ENCODE measurements around the gene NEDD8. TPM values are rescaled to one million over a fixed set of nuclear protein-coding genes. Genes with fewer than 3 reads are reported as not detected.

Gene NEDD8
- total RNA-seq, 4 donors from 2014 or later, result 54.7 to 137 (median 104) TPM

DNA sequence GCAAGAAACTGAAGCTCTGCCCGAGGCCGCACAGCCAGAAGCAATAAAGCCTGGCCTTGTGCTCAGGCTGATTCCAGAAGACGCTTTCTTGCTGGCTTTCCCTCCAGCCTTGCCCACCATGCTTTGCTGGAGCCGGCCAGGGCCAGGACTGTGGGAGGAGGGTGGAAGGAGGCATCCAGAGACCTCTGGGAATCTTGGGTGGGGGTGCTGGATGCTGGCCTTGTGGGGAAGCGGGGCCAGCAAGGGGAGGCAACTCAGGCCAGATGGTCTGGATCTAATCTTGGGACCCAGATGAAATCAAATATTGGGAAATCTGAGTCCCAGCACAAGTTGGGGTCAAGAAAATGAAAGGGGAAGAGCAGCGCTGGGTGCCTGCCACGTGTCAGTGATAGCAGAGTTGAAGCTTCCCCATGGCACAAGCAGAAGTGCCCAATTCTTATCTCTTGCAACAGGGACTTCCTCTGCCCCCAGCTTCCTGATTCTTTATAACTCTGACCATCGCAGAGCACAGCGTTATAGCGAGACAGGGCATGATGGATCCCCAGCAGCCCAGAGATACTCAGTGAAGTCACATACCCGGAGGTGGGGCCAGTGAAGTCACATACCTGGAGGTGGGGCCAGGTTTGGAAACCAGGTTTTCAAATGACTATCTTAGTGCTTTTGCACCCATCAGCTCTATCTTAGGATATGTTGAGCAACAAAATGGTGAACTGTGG is 45.6 kb upstream of the NEDD8 start:
- TF ChIP-seq POLR2A (IDR thresholded peaks at IDR 0.05), result no peak
- 67% methylated on average over 11 of the region's 11 CpGs for WGBS
- Histone ChIP-seq H3K4me1 (peaks cover 63% of the 10 kb centered on the region), H3K27ac (peak overlapping the region; percentile 31), H3K9me3 (no peaks in the 10 kb centered on the region), H3K36me3 (no peaks in the 10 kb centered on the region), H3K27me3 (no peaks in the 10 kb centered on the region), H3K4me3 (no peak overlapping the region)
- no peak for DNase-seq (ENCODE audit: low spot score in 2 of 2)

DNA sequence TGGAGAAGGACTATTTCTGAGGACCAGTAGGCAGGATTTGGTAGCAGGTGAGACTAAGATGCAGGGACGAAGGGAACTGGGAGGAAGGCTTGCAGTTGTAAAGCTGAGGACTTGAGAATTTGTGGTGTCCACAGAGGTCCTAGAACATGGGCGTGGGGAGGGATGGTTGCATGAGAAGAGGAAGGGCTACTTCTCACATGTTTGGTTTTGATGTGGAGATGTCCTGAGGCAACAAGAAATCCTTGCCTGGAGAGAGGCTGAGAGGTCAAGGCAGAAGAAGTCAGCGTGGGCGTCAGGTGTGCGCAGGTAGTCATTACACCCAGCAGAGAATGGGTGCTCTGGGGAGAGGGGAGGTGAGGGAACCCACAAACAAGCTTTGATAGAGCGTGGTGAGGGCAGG is 44.9 kb upstream of the NEDD8 start:
- Histone ChIP-seq H3K27me3 (no peaks in the 10 kb centered on the region), H3K4me1 (peaks cover 70% of the 10 kb centered on the region), H3K4me3 (no peak overlapping the region), H3K27ac (no peak overlapping the region), H3K9me3 (no peaks in the 10 kb centered on the region), H3K36me3 (no peaks in the 10 kb centered on the region)
- no peak for TF ChIP-seq POLR2A (IDR thresholded peaks at IDR 0.05)
- TF ChIP-seq POLR2AphosphoS5 (IDR thresholded peaks at IDR 0.05), result no peak
- TF ChIP-seq, protein P1, sequence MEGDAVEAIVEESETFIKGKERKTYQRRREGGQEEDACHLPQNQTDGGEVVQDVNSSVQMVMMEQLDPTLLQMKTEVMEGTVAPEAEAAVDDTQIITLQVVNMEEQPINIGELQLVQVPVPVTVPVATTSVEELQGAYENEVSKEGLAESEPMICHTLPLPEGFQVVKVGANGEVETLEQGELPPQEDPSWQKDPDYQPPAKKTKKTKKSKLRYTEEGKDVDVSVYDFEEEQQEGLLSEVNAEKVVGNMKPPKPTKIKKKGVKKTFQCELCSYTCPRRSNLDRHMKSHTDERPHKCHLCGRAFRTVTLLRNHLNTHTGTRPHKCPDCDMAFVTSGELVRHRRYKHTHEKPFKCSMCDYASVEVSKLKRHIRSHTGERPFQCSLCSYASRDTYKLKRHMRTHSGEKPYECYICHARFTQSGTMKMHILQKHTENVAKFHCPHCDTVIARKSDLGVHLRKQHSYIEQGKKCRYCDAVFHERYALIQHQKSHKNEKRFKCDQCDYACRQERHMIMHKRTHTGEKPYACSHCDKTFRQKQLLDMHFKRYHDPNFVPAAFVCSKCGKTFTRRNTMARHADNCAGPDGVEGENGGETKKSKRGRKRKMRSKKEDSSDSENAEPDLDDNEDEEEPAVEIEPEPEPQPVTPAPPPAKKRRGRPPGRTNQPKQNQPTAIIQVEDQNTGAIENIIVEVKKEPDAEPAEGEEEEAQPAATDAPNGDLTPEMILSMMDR (IDR thresholded peaks at IDR 0.05), result no peak
- TF ChIP-seq EP300 (IDR thresholded peaks at IDR 0.05), result no peak
- WGBS, result 85% methylated on average over 6 of the region's 6 CpGs
- DNase-seq (ENCODE audit: low spot score in 2 of 2), result no peak

DNA sequence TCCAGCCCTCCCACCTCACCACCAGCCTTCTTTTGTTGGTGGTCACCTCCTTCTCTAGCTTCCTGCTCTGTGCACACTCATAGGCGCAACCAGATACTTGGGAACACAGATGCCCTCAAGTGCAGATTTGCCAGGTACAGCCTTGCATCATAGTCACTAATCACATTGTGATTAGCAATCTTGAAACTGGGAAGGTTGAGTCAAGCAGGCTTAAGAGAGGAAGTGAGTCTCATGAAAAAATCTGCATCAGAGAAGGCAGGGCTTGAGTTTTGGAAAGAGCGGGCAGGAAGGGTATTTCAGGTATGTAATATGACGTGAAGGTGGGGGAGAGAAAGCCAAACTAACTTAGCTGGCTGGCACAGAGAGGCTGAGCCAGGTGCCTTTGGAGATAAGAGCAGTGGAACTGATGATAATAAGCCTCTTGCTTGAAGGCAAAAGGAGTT is 42.0 kb upstream of the NEDD8 start:
- Histone ChIP-seq H3K9me3 (no peaks in the 10 kb centered on the region), H3K36me3 (peaks cover 6% of the 10 kb centered on the region), H3K4me1 (peaks cover 60% of the 10 kb centered on the region), H3K4me3 (no peak overlapping the region), H3K27ac (peak overlapping the region; percentile 68), H3K27me3 (no peaks in the 10 kb centered on the region)
- DNase-seq (ENCODE audit: low spot score in 2 of 2), result no peak
- WGBS, result 49% methylated on average over 3 of the region's 3 CpGs
- peak in 1 of 3 donors; percentile 56 for TF ChIP-seq POLR2AphosphoS5 (IDR thresholded peaks at IDR 0.05)
- no peak for TF ChIP-seq EP300 (IDR thresholded peaks at IDR 0.05)

DNA sequence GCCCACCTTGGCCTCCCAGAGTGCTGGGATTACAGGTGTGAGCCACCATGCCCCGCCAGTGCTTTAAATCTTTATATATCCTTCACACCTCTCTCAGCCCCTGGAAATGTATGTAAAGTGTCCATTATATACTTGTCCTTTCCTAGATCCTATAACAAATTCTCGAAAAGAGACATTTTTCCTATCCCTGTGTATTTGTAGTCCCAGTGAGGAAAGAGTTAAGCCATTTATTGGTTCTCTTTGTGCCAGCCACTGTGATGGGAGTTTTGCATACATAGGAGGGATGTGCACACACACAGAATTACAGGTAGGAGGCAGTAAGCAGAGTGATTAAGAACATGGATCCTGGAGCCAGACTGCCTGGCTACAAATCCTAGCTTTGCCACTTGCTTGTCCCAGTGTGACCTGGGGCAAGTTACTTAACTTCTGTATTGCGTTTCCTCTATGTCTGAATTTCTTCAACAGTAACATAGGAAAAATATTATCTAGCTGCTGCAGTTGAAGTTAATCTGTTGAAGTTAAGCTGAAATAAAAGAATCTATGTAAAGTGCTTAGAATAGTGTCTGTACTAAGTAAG is 41.3 kb upstream of the NEDD8 start:
- Histone ChIP-seq H3K4me3 (no peak overlapping the region), H3K27me3 (no peaks in the 10 kb centered on the region), H3K9me3 (no peaks in the 10 kb centered on the region), H3K36me3 (peaks cover 12% of the 10 kb centered on the region), H3K27ac (peak overlapping the region; percentile 68), H3K4me1 (peaks cover 54% of the 10 kb centered on the region)
- TF ChIP-seq POLR2AphosphoS5 (IDR thresholded peaks at IDR 0.05), result no peak
- TF ChIP-seq POLR2A (IDR thresholded peaks at IDR 0.05), result no peak
- no peak for TF ChIP-seq EP300 (IDR thresholded peaks at IDR 0.05)
- TF ChIP-seq, protein P1 (IDR thresholded peaks at IDR 0.05), result no peak
- no peak for DNase-seq (ENCODE audit: low spot score in 2 of 2)
- WGBS, result 44% methylated on average over 3 of the region's 3 CpGs

DNA sequence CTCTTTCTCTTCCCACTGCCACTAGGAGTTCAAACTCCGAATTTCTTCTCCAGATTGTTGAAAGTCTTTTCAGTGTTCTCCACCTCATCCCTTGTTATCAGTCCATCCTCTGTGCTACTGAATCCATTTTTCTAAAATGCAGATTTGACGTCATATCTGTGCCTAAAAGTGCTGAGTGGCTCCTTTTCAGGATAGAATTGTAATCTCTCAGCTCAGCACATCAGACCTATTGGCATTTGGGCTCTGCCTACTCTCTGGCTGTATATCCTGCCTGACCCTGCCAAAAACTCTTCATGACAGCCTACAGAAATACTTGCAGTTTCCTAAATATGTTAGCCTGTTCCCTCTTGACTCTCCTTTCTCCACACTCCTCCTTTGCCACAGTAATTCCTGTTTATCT is 40.3 kb upstream of the NEDD8 start:
- no peak for TF ChIP-seq POLR2AphosphoS5 (IDR thresholded peaks at IDR 0.05)
- TF ChIP-seq POLR2A (IDR thresholded peaks at IDR 0.05), result no peak
- TF ChIP-seq, protein P1 (IDR thresholded peaks at IDR 0.05), result no peak
- no peak for TF ChIP-seq EP300 (IDR thresholded peaks at IDR 0.05)
- Histone ChIP-seq H3K27me3 (no peaks in the 10 kb centered on the region), H3K4me1 (peaks cover 44% of the 10 kb centered on the region), H3K27ac (peak overlapping the region; percentile 18), H3K9me3 (no peaks in the 10 kb centered on the region), H3K36me3 (peaks cover 23% of the 10 kb centered on the region), H3K4me3 (no peak overlapping the region)
- WGBS, result 68% methylated on average over 2 of the region's 2 CpGs
- DNase-seq (ENCODE audit: low spot score in 2 of 2), result no peak

DNA sequence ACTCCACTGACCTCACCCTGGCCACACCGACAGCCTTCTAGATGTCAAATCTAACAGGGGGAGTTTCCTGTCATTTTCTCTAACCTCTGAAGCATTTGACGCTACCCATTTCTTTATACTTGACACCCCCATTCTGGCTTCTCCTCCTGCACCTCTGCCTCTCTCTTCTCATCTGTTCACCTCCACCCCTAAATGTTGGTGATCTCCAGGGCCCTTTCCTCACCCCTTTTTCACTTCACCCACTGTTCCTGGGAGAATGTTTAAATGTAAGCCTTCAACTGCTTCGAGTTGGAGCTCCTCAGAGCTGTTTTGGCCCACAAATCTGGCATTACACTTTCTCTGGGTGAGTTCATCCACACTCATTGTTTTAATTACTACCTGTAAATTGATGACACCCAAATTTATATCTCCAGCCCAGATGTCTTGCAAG is 39.7 kb upstream of the NEDD8 start:
- no peaks in the 10 kb centered on the region for H3K27me3 ChIP-seq
- DNase-seq (ENCODE audit: low spot score in 2 of 2), result no peak
- 16% methylated on average over 3 of the region's 3 CpGs for WGBS
- H3K36me3 ChIP-seq, result peaks cover 29% of the 10 kb centered on the region
- H3K9me3 ChIP-seq, result no peaks in the 10 kb centered on the region
- peak overlapping the region; percentile 94 for H3K27ac ChIP-seq
- TF ChIP-seq POLR2A (IDR thresholded peaks at IDR 0.05), result no peak
- no peak for TF ChIP-seq EP300 (IDR thresholded peaks at IDR 0.05)
- TF ChIP-seq, protein P1 (IDR thresholded peaks at IDR 0.05), result no peak
- TF ChIP-seq POLR2AphosphoS5 (IDR thresholded peaks at IDR 0.05), result no peak
- peak overlapping the region; percentile 66 for H3K4me3 ChIP-seq
- H3K4me1 ChIP-seq, result peaks cover 37% of the 10 kb centered on the region
